ENCODE measurements around the gene GPR107. TPM values are rescaled to one million over a fixed set of nuclear protein-coding genes. Genes with fewer than 3 reads are reported as not detected.

GPR107 gene
- total RNA-seq, 4 donors from 2014 or later, result 19.9 to 34.7 (median 30.8) TPM

DNA sequence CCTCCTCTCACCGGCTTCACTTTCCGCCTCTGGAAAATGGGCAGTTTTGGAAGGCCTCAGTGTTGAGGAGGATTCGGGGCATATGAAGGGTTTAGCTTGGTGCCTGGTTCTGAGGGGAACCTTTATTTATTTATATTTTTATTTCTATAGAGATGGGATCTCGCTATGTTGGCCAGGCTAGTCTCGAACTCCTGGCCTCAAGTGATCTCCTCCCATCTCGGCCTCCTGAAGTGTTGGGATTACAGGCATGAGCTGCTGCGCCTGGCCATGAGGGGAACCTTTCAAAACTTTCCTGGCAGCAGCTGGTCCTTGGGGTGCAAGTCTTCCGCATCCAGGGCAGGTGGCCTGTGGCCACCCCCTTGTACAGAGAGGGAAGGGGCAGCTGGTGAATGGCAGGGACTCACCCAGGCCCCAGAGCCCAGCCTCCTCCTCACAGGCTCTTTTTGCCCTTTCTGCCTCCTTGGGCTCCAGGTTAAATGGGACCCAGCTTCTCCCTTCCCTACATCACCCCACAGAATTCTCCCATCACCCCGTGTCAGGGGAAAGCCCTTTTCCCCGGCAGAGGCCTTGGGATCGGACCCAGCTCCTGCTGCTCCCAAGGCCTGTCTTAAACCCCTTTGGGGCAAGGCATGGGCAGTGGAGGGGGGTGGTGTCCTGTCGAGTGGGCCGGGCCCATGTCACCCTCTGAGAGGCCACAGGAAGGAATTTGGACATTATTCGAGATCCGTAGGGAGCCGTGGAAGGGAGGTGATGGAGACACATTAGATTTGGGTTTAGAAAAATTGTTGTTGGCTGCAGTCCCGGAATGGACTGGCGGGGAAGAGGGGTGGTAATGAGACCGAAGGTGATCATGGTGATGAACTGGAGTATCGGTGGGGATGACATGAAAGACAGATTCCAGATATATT is 124.4 kb downstream of the GPR107 start:
- Histone ChIP-seq H3K4me1 (peaks cover 11 to 93% (median 83%) of the 10 kb centered on the region in 4 donors), H3K4me3 (no peak overlapping the region), H3K36me3 (no peaks in the 10 kb centered on the region), H3K9me3 (no peaks in the 10 kb centered on the region), H3K27me3 (no peaks in the 10 kb centered on the region), H3K27ac (replicated peaks in 1 of 4) (peak overlapping the region; percentile 91 to 97 (median 96))
- intact Hi-C loops (cut with DNase I), result no loop called here
- no peak for DNase-seq (ENCODE audit: extremely low spot score)
- no peak for TF ChIP-seq POLR2A (IDR thresholded peaks at IDR 0.05; ENCODE audit: low read depth)
- TF ChIP-seq POLR2AphosphoS5 (IDR thresholded peaks at IDR 0.05), result no peak
- TF ChIP-seq, protein P1, sequence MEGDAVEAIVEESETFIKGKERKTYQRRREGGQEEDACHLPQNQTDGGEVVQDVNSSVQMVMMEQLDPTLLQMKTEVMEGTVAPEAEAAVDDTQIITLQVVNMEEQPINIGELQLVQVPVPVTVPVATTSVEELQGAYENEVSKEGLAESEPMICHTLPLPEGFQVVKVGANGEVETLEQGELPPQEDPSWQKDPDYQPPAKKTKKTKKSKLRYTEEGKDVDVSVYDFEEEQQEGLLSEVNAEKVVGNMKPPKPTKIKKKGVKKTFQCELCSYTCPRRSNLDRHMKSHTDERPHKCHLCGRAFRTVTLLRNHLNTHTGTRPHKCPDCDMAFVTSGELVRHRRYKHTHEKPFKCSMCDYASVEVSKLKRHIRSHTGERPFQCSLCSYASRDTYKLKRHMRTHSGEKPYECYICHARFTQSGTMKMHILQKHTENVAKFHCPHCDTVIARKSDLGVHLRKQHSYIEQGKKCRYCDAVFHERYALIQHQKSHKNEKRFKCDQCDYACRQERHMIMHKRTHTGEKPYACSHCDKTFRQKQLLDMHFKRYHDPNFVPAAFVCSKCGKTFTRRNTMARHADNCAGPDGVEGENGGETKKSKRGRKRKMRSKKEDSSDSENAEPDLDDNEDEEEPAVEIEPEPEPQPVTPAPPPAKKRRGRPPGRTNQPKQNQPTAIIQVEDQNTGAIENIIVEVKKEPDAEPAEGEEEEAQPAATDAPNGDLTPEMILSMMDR (IDR thresholded peaks at IDR 0.05), result no peak
- no peak for TF ChIP-seq EP300 (IDR thresholded peaks at IDR 0.05)
- 52% methylated on average over 18 of the region's 20 CpGs for WGBS

DNA sequence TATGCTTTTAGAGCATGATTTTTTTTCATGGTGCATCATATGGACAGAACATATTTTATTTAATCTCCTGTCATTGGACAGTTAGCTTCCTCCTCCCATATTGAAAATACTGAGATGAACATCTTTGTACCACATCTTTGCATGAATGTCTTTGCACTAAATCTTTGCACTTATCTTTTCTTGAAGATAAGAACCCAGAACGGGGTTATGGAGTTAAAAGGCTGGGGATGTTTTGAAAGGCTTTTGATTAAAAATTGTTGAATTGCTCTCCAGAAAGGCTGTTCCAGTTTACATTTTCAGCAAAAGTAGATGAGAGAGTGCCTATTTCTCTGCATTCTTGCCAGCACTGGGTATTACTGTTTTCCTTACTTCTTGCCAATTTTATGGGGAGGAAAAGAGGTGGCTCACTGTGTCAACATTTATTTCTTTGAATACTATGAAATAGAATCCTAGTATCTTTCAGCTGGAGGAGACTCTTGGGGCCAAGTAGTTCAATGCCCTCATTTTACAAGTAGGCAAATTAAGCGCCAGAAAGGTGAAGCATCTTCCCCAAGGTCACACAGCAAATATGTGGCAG is 125.7 kb downstream of the GPR107 start:
- no peak for DNase-seq (ENCODE audit: extremely low spot score)
- Histone ChIP-seq H3K4me1 (peaks cover 10 to 93% (median 84%) of the 10 kb centered on the region in 4 donors), H3K27ac (replicated peaks in 1 of 4) (peak overlapping the region; percentile 95 to 97 (median 96)), H3K4me3 (no peak overlapping the region), H3K9me3 (no peaks in the 10 kb centered on the region), H3K36me3 (no peaks in the 10 kb centered on the region), H3K27me3 (no peaks in the 10 kb centered on the region)
- 73% methylated on average over 2 of the region's 2 CpGs for WGBS
- intact Hi-C loops (cut with DNase I), result no loop called here
- TF ChIP-seq POLR2AphosphoS5 (IDR thresholded peaks at IDR 0.05), result no peak
- no peak for TF ChIP-seq POLR2A (IDR thresholded peaks at IDR 0.05; ENCODE audit: low read depth)
- TF ChIP-seq, protein P1 (IDR thresholded peaks at IDR 0.05), result no peak
- TF ChIP-seq EP300 (IDR thresholded peaks at IDR 0.05), result no peak

DNA sequence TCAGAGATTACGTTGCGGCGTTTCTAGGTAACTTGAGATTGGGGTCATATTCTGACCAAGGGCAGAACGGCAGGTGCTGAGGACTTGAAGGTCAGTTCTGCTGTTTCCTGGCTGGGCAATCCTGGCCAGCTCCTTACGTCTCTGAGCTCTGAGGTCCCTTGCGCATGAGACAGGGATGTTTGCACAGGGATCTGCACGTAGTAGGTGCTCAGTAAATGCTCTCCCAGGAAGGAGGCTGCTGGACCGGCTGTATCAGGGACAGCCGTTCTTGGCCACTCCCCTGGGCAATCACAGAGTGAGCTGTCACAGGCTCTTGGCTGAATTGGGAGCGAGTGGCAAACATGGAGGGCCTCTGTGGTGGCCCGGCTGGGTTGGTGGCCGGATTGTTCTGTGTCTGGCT is 126.8 kb downstream of the GPR107 start:
- 85% methylated on average over 5 of the region's 12 CpGs for WGBS
- Histone ChIP-seq H3K36me3 (no peaks in the 10 kb centered on the region), H3K9me3 (no peaks in the 10 kb centered on the region), H3K27me3 (no peaks in the 10 kb centered on the region), H3K27ac (replicated peaks in 1 of 4) (peak overlapping the region; percentile 95 to 97 (median 96)), H3K4me3 (no peak overlapping the region), H3K4me1 (peaks cover 14 to 93% (median 85%) of the 10 kb centered on the region in 4 donors)
- DNase-seq (ENCODE audit: extremely low spot score), result no peak
- intact Hi-C loops (cut with DNase I), result no loop called here
- TF ChIP-seq POLR2A (IDR thresholded peaks at IDR 0.05; ENCODE audit: low read depth), result no peak
- no peak for TF ChIP-seq POLR2AphosphoS5 (IDR thresholded peaks at IDR 0.05)
- TF ChIP-seq EP300 (IDR thresholded peaks at IDR 0.05), result no peak
- TF ChIP-seq, protein P1 (IDR thresholded peaks at IDR 0.05), result no peak

DNA sequence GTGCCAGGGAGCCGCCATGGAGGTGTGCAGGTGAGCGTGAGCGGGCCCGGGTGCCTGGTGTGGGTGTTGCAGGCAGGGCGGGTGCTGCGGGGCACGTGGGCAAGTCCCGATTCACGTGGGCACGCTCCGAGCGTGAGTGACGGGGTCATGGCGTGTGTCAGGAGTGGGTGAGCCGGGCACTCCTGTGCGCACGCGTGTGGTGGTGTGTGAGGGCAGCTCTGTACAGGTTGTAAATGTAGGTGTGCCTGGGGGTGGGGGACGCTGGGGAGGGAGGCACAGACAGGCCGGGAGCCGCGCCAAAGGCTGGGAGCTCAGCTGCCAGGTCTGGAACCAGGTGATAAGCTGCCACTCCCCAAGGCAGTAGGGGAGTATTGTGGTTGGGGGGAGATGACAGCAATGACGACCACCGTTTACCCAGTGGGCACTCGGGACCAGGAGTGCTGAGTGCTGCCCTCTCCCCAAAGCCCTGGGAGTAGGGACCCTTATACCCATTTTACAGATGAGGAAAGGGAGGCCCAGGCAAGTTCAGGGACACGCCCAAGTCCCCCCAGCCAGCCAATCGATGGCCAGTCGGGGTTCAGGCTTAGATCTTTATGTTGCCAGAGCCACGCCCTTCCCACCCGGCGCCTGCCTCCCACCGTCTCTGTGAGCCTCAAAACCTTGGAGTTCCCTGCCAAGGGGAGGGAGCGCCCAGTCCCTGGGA is 128.1 kb downstream of the GPR107 start:
- no peak overlapping the region for H3K4me3 ChIP-seq
- no peak for TF ChIP-seq POLR2A (IDR thresholded peaks at IDR 0.05; ENCODE audit: low read depth)
- no peak for TF ChIP-seq POLR2AphosphoS5 (IDR thresholded peaks at IDR 0.05)
- TF ChIP-seq EP300 (IDR thresholded peaks at IDR 0.05), result no peak
- TF ChIP-seq, protein P1 (IDR thresholded peaks at IDR 0.05), result no peak
- no peaks in the 10 kb centered on the region for H3K36me3 ChIP-seq
- H3K4me1 ChIP-seq, result peaks cover 24 to 93% (median 87%) of the 10 kb centered on the region in 4 donors
- no peaks in the 10 kb centered on the region for H3K27me3 ChIP-seq
- H3K9me3 ChIP-seq, result no peaks in the 10 kb centered on the region
- H3K27ac ChIP-seq (replicated peaks in 1 of 4), result peak overlapping the region; percentile 95 to 97 (median 96)
- intact Hi-C loops (cut with DNase I), result no loop called here
- DNase-seq (ENCODE audit: extremely low spot score), result no peak
- 70% methylated on average over 24 of the region's 33 CpGs for WGBS

Measured in esophagus muscularis mucosa (tissue), 4 donors.